HG03108 (cell line): ENCODE measurements around the gene AGO3.
"Not testable (repeated sequence)": the region's sequence is repeated elsewhere in the genome, so short reads cannot be mapped to it uniquely, and the experiment has no call there.

ENCODE experiments used
- ATAC-seq: cut with Tn5 transposase; IDR thresholded peaks from one replicate; pipeline ENCODE4 v1.9.1; 2021; ENCODE audit warnings: moderate library complexity; ENCODE audit not compliant: unreplicated experiment

The AGO3 gene

DNA sequence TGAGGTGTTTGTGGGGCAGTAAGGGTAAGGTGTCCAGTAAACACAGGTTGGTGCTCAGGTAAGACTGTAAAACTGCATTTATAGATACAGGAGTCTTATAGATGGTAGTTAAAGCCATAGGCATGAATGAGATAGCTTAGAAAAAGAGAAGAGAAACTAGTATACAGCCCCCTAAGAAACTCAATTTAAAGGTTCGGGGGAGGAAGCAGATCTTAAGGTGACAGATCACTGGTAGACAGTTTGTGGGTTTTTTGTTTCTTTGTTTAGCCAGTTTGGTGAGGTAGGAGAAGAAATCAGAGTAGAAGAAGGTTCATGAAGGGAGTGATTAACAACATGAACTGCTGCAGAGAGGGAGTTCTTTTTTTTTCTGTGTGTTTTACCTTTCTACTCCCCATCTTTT is 6.1 kb upstream of the AGO3 start:
- no peak for ATAC-seq

DNA sequence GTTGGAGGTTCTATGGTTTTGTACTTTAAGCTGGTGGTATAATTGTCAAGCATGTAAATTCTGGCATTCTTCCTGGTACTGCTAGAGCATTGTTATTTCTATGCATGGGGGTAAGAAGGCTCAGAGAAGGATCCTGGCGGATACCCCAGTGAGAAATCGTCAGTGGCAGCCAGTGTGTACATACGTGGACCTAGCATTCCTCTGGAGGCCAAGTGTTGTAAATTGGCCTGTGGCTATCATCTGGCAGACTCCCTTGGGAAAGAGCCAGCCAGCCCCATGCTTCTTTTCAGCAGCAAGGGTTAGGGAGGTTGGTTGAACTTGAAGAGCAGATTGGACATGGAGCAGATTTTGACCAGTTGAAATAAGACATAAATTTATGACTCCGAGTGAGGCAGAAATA is 5.2 kb upstream of the AGO3 start:
- no peak for ATAC-seq

DNA sequence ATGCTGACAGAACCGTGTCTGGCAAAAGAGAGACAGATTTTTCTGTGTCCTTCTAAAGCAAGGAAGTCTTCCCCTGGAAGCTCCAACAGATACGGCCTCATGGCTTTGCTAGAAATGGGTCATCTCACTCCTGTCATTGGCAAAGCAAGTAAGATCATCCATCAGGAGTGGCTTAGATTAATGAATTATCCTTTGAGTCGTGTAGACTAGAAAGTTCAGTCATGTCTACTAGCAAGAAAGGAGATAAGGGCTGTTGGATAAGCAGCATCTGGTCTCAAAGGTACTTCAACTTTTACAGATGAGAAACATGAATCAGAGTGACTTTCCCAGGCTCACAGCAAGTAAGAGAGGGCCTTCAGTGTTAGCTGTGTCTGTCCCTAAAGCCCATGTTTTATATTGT is 3.4 kb upstream of the AGO3 start:
- ATAC-seq = no peak

DNA sequence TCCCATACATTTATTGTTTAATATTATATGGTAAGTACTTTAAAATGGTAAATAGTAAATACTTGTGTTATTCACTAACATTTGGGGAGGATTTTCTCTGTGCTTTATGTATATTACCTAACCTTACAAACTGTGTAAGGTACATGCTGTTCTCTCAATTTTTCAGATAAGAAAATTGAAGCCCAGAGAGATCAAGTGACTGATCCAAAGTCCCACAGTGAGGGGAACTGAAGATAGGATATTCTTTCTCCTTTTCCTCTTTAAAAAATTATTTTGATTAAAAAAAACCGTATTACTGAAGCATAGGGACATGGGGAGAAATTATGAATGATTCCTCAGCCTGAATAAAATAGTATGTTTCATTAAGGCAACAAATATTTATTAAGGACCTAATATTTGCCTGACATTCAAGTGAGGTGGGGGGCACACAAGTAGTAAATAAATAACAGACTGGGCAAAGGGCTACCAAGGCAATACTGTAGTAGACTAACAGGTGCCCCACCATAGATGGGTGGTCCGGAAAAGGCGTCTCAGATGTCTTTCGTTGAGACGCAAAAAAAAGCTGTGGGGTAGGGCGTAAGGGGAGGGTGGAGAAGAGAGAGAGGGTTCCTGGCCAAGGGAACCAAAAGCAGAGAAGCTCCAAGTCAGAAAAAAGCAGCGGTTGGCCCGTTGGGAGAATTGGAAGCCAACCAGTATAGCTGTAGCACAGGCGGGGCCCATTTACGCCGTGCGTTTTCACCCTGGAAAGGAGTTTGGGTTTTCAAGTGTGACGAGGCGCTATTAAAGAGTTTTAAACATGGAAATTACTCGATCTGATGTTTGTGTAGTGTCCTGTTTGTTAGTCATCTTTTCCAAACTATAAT is 944 bp upstream of the AGO3 start:
- ATAC-seq = no peak

DNA sequence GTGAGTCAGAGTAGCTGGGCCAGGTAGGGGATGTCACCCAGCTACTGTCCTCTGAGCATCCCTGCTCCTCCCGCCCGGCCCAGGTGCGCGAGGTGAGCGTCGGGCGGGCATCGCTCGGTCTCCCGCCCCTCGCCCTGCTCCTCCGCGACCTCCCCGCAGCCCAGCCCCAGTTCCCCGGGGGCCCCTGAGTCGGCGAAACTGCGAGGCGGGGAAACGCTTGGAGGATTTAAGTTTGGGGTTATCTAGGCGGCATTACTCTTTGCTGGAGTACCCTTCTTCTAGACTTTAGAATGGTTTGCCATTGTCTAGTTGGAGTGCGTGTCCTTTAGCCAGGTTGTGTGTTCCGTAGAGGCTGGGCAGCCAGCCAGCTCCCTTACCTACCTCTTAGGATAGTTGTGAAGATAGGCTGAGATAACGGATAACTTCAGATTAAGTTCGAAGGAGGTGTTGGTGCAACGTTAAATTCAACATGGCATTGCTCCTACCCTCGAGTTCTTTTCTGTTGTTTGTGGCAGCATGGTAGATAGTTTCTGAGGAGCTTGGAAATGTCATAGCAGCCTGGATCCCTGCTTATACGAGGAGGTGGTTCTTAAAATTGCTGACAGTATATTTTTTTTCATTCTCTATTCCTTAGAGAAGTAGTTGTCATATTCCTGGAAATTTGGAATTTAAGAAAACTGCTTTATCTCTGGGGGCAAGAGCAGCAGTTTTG is 697 bp downstream of the AGO3 start:
- ATAC-seq = no peak

DNA sequence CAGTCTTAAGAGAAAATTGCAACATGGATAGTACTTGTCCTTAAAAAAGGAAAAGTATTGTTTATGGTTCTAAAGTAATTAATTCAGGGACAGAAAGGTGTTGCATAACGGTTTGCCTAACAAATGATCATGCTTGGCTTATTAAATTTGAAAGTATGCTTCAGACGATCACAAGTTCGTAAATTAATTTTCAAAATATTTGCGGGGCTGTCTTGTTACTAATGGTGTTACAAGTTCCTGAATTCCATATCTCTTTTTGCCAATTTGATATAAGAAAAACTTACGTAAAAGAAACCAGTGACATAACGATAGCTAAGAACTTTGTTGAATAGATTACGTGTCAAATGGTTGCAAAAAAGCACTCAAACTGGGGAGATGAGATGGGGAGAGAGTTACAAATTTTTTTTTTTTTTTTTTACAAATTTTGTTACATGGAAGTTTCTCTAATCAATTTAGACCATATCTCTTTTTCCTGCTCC is 1.3 kb downstream of the AGO3 start:
- no peak for ATAC-seq

DNA sequence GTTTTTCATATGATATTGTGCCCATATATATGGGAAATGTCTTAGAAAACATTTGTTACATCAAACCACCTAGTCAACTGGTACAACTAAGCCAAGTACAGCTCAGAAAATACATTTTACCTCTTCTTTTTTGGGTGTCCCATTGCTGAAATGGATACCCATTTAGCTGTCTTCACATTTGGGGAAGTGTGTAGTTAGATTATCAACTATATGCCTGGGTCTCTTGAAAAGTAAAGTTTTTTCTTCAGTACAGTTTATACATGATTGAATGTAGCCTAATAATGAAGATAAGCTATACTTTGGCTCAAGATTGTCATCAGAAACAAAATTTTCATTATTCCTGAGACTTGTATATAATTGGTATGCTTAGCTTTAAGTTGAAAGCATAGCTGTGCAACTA is 2.0 kb downstream of the AGO3 start:
- ATAC-seq = no peak

DNA sequence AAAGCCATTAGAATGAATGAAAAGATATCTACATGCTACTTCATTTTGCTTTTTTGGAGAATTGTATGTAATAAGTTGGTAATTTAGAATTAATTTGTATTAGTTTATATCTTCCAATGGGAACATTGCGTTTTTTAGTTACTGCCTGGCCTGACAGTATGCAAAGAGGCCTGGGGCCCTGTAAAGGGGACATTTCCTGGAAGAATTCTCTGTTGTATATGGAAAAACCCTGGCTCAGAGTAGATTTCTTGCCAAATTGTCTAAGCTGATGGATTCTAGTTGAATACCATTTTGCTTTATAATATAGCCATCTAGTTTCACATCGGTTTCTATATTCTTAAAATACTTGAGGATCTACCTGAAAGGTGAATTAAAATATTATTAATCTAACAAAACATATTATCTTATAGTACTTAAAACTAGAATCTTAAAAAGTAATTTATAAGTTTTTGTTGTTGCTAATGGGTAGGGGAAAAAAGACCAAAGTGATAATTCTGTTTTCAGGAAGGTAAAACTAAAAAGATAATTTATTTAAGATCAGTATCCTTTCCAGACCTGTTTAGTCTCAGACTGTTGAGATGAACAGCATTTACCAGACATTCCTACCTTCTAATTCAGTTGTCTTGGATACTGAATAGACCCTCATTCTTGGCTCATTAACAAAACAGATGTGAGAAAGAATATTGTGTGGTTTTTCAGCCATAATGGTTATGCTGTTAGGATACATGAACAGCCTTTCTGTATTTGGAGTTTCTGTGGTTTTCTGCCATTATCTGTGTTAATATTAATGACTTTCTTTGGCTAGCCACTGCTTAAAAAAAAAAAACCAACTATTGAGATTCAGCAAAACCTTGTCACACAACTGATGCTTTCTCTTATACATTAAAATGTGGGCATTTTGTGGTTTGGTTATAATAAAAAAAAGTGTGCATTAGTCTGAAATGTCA is 4.8 kb downstream of the AGO3 start:
- ATAC-seq = no peak

DNA sequence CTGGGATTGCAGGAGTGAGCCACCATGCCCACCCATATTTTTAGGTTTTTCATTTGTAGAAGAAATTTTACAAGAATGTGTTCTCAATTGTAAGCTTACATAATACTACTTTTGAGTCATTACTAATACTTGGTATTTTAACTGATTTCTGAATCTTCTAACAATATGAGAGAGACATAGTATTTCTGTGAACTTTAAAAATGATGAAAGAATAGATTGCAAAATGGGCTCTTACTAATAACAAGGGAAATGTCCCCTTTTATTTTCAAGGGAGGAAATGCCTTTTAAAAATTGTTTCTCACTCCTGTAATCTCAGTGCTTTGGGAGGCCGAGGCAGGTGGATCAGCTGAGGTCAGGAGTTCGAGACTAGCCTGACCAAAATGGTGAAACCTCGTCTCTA is 5.9 kb downstream of the AGO3 start:
- no peak for ATAC-seq

DNA sequence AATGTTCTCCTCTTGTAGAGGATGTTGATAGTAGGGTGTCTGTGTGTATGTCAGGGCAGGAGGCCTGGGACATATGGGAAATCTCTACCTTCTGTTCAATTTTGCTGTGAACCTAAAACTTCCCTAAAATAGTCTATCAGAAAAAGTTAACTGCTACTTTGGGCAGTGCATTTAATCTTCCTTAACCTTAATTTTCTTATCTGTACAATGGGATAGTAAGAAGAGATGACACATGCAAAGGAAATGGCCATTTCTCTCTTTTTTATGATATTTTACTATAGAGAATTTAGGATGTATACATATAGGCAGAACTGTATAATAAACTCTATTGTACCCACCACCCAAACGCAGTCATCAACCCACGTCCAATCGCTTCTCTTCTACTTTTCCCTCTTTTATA is 8.6 kb downstream of the AGO3 start:
- ATAC-seq = no peak

DNA sequence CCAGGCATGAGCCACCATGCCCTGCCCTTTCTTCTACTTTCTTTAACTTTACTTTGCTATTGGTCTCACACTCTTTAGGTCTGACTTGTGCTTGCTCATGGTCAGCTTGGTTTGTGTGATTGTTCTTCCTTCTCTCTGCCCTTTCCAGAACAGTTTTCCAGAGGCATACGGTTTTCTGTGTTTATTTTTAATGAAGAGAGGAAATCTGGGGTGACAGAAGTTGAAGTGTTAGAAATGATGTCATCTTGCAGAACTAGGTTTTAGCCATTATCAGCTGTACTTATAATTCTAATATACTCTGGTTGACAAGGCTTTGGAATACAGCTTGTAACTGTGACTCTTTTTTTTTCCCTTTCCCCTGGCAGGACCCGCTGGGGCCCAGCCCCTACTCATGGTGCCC is 14.4 kb downstream of the AGO3 start:
- ATAC-seq = no peak

DNA sequence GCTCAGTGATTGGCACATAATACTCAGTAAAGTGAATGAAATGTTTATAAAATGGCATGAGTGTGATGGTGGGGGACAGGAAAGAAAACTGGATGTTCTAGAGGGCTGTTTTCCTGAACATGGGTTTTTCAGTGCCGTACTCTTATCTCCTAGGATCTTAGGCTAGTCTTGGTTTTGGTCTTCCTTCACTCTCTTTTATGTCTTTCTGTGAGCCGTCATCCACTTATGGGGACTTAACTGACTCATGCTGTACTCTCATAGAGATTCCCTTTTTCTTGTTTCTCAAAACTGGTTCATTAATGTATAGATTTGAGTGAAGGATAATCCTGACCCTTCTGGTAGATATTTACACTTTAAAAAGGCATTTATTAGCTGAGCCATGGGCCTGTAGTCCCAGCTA is 16.6 kb downstream of the AGO3 start:
- ATAC-seq = no peak

DNA sequence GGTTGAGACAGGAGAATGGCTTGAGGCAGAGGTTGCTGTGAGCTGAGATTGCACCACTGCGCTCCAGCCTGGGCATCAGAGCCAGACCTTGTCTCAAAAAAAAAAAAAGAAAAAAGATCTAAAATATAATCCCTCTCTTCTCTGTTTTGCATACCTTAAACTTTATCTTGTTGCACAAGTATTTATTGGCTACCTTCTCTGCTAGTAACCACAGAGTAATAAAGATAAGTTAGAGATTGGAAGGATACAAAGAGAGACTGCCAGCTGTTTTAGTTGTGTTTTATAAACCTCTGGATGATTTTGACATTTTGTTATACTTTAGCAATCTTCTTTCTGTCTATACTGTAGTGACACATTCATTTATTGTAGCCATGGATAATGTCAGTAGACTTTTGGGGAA is 27.7 kb downstream of the AGO3 start:
- ATAC-seq = no peak

DNA sequence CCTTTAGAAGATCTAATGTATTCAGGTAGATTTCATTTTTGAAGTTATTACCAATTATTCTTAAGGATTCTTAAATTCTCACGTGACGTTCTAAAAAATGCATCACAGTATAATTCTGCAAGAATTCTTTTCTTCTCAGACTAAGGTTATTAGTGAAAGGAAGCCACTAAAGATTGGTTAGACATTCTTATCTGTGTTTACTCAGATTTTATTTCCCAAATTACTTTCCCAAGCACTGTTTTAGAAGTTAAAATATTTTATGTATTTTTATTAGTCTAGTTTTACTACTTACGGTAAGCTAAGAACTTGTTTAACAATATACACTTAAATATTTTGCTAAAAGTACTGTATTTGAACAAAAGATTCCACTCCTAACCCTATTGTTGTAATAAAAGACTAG is 28.4 kb downstream of the AGO3 start:
- ATAC-seq = no peak

DNA sequence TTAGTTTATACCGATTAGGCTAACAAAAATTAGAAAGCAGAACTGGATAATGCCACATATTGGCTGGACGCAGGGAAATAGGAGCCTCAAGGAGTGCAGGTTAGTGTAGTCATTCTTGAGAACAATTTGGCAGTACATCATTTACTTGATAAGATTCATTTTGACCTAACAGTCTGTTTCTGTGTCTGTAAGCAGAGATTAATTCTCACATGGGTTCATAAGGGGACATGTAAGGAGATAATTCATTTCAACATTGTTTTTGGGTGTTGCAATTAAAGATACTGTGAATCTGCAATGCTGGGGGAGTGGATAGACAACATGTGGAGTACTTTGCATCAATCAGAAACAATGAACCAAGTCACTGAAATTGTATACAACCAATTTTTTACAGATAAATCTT is 32.0 kb downstream of the AGO3 start:
- ATAC-seq = no peak

DNA sequence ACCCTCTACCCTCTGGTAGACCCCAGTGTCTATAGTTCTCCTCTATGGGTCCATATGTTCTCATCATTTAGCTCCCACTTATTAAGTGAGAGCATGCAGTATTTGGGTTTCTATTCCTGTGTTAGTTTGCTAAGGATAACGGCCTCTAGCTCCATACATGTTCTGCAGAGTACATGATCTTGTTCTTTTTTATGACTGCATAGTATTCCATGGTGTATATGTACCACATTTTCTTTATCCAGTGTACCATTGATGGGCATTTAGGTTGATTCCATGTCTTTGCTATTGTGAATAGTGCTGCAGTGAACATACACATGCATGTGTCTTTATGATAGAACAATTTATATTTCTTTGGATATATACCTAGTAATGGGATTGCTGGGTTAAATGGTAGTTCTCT is 33.4 kb downstream of the AGO3 start:
- not testable (repeated sequence) for ATAC-seq

DNA sequence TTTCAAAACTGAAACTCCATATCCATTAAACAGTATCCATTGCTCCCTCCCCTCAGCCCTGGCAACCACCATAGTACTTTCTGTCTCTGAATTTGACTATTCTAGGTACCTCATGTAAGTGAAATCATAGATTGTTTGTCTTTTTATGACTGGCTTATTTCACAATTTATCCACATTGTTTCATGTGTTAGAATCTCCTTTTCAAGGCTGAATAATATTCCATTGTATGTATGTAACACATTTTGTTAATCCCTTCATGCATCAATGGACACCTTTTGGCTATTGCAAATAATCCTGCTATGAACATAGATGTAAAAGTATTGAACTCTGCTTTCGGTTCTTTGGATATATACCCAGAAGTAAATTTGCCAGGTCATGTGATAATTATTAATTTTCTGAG is 37.5 kb downstream of the AGO3 start:
- no peak for ATAC-seq

DNA sequence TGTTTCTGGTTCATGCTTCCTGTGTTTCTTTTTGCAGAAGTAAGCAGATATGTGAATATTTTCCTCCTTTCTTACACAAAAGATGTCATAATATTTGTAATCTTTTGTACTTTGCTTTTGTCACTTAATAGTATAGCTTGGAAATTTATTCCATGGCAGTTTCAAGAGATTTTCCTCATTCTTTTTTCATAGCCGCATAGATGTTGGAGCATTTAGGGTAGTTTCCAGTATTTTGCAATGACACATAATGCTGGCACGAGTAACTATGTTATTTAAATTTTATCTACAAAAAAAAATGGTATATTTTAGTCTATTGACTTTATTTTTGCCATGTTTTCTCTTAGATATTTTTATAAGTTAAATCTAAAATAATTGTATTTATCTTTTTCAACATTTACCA is 40.7 kb downstream of the AGO3 start:
- ATAC-seq = no peak

DNA sequence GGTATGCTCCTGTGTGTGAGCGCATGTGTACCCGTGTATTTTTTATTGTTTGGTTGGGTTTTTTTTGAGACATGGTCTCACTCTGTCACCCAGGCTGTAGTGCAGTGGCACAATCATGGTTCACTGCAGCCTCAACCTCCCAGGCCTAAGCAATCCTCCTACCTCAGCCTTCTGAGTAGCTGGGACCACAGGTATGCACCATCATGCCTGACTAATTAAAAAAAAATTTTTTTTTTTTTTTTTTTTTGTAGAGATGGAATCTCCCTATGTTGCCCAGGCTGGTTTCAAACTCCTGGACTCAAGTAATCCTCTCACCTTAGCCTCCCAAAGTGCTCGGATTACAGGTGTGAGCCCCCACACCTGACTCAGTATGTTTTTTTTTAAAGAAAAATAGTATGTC is 41.7 kb downstream of the AGO3 start:
- ATAC-seq = not testable (repeated sequence)

DNA sequence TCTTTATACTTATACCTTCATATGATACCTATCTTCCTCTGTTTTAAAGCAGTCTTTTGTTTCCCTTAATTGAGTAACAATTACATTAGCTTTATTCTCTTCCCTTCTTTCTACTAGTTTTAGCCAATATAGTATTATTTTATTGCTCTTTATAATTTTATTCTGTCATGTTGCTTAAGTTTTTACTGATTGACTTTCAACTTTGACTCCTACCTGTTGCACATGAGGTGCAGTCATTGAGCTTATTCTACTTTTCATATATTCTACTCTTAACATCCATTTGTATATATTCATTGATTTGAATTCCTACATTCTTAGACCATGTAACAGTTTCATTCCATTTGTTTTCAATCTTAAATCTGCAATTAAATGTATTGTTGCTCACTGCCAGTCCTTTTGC is 49.2 kb downstream of the AGO3 start:
- no peak for ATAC-seq

DNA sequence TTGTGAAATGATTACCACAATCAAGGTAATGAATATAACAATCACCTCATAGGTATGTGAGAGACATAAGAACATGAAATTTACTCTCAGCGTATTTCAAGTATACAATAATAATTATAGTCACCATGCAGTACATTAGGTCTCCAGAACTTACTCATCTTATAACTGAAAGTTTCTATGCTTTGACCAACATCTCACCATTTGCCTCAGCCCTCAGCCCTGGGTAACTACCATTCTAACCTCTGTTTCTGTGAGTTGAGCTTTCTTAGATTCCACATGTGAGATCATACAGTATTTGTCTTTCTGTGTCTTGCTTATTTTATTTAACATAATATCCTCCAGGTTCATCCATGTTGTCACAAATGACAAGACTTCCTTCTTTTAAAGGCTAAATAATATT is 57.3 kb downstream of the AGO3 start:
- ATAC-seq = no peak
